Measurements from ENCODE around the gene SH3D19. TPM values are rescaled to one million over a fixed set of nuclear protein-coding genes. Genes with fewer than 3 reads are reported as not detected.

Gene SH3D19
- total and polyA plus RNA-seq, 3 experiments from 2014 or later, result not detected

- Histone ChIP-seq H3K27ac (ENCODE audit: low read depth, low read length) (no peak overlapping the region), H3K4me1 (ENCODE audit: insufficient read depth, low read length) (no peaks in the 10 kb centered on the region), H3K27me3 (ENCODE audit: insufficient read depth, low read length, poor library complexity, severe bottlenecking) (no peaks in the 10 kb centered on the region), H3K36me3 (ENCODE audit: insufficient read depth, low read length) (no peaks in the 10 kb centered on the region), H3K9me3 (ENCODE audit: low read length) (no peaks in the 10 kb centered on the region), H3K4me3 (ENCODE audit: low read length) (no peak overlapping the region)
- Mint-ChIP-seq H3K9me3 (no peaks in the 10 kb centered on the region), H3K27ac (no peak overlapping the region), H3K27me3 (peaks cover 4 to 12% of the 10 kb centered on the region in 2 donors), H3K4me1 (no peaks in the 10 kb centered on the region), H3K36me3 (no peaks in the 10 kb centered on the region), H3K4me3 (no peak overlapping the region)
- DNase-seq, result no peak
- ChIA-PET CTCF (no interaction called here), POLR2A (no interaction called here)
Observed at GRCh38 chr4:151199319-151200190, 125.8 kb downstream of the SH3D19 start.

- no peak overlapping the region for H3K4me3 Mint-ChIP-seq
Observed at GRCh38 chr4:151198748-151199147, 126.7 kb downstream of the SH3D19 start.

GRCh38 chr4:151197247-151197646 is 128.2 kb downstream of the SH3D19 start:
- Mint-ChIP-seq H3K4me3 (no peak overlapping the region), H3K36me3 (no peaks in the 10 kb centered on the region), H3K9me3 (peaks cover 0 to 4% (median 0%) of the 10 kb centered on the region in 5 donors), H3K4me1 (no peaks in the 10 kb centered on the region), H3K27ac (no peak overlapping the region), H3K27me3 (peaks cover 9 to 26% of the 10 kb centered on the region in 2 donors)
- Histone ChIP-seq H3K4me3 (ENCODE audit: low read length) (no peak overlapping the region), H3K27me3 (ENCODE audit: insufficient read depth, low read length, poor library complexity, severe bottlenecking) (no peaks in the 10 kb centered on the region), H3K36me3 (ENCODE audit: insufficient read depth, low read length) (no peaks in the 10 kb centered on the region), H3K4me1 (ENCODE audit: insufficient read depth, low read length) (no peaks in the 10 kb centered on the region), H3K9me3 (ENCODE audit: low read length) (no peaks in the 10 kb centered on the region), H3K27ac (ENCODE audit: low read depth, low read length) (no peak overlapping the region)
- ChIA-PET POLR2A (no interaction called here), CTCF (no interaction called here)
- DNase-seq, result no peak

More at GRCh38 chr4:151198748-151199147, 126.7 kb downstream of the SH3D19 start:
- Histone ChIP-seq H3K27ac (ENCODE audit: low read depth, low read length) (no peak overlapping the region), H3K27me3 (ENCODE audit: insufficient read depth, low read length, poor library complexity, severe bottlenecking) (no peaks in the 10 kb centered on the region), H3K36me3 (ENCODE audit: insufficient read depth, low read length) (no peaks in the 10 kb centered on the region), H3K4me1 (ENCODE audit: insufficient read depth, low read length) (no peaks in the 10 kb centered on the region), H3K4me3 (ENCODE audit: low read length) (no peak overlapping the region), H3K9me3 (ENCODE audit: low read length) (no peaks in the 10 kb centered on the region)
- POLR2A ChIA-PET, result no interaction called here
- DNase-seq, result no peak
- H3K9me3 Mint-ChIP-seq, result no peaks in the 10 kb centered on the region
- CTCF ChIA-PET, result no interaction called here
- H3K27ac Mint-ChIP-seq, result no peak overlapping the region
- no peaks in the 10 kb centered on the region for H3K4me1 Mint-ChIP-seq
- H3K27me3 Mint-ChIP-seq, result peaks cover 5 to 14% of the 10 kb centered on the region in 2 donors
- H3K36me3 Mint-ChIP-seq, result no peaks in the 10 kb centered on the region

- Mint-ChIP-seq H3K4me3 (no peak overlapping the region), H3K27me3 (peaks cover 12 to 36% of the 10 kb centered on the region in 2 donors), H3K4me1 (no peaks in the 10 kb centered on the region), H3K9me3 (peaks cover 0 to 7% (median 3%) of the 10 kb centered on the region in 5 donors), H3K27ac (peak overlapping the region in 1 of 8 donors; percentile 54), H3K36me3 (no peaks in the 10 kb centered on the region)
- DNase-seq, result no peak
- Histone ChIP-seq H3K27ac (ENCODE audit: low read depth, low read length) (no peak overlapping the region), H3K9me3 (ENCODE audit: low read length) (no peaks in the 10 kb centered on the region), H3K4me1 (ENCODE audit: insufficient read depth, low read length) (no peaks in the 10 kb centered on the region), H3K36me3 (ENCODE audit: insufficient read depth, low read length) (no peaks in the 10 kb centered on the region), H3K4me3 (ENCODE audit: low read length) (no peak overlapping the region), H3K27me3 (ENCODE audit: insufficient read depth, low read length, poor library complexity, severe bottlenecking) (no peaks in the 10 kb centered on the region)
- ChIA-PET POLR2A (no interaction called here), CTCF (no interaction called here)
Observed at GRCh38 chr4:151195801-151196200, 129.6 kb downstream of the SH3D19 start.

- no peaks in the 10 kb centered on the region for H3K9me3 ChIP-seq (ENCODE audit: low read length)
- H3K36me3 ChIP-seq (ENCODE audit: insufficient read depth, low read length), result no peaks in the 10 kb centered on the region
- no peaks in the 10 kb centered on the region for H3K4me1 Mint-ChIP-seq
- H3K27me3 Mint-ChIP-seq, result peaks cover 11 to 45% of the 10 kb centered on the region in 2 donors
- H3K9me3 Mint-ChIP-seq, result peaks cover 0 to 11% (median 5%) of the 10 kb centered on the region in 5 donors
- no peak overlapping the region for H3K4me3 ChIP-seq (ENCODE audit: low read length)
- H3K27me3 ChIP-seq (ENCODE audit: insufficient read depth, low read length, poor library complexity, severe bottlenecking), result no peaks in the 10 kb centered on the region
- ChIA-PET CTCF (no interaction called here), POLR2A (no interaction called here)
- no peaks in the 10 kb centered on the region for H3K4me1 ChIP-seq (ENCODE audit: insufficient read depth, low read length)
- no peaks in the 10 kb centered on the region for H3K36me3 Mint-ChIP-seq
- no peak for DNase-seq
- no peak overlapping the region for H3K4me3 Mint-ChIP-seq
- no peak overlapping the region for H3K27ac ChIP-seq (ENCODE audit: low read depth, low read length)
- H3K27ac Mint-ChIP-seq, result no peak overlapping the region
Observed at GRCh38 chr4:151193414-151193813, 132.0 kb downstream of the SH3D19 start.

- H3K9me3 ChIP-seq (ENCODE audit: low read length), result no peaks in the 10 kb centered on the region
Observed at GRCh38 chr4:151192556-151193235, 132.7 kb downstream of the SH3D19 start.

GRCh38 chr4:151184523-151185458 is 140.6 kb downstream of the SH3D19 start:
- no peak overlapping the region for H3K4me3 ChIP-seq (ENCODE audit: low read length)
- H3K4me1 ChIP-seq (ENCODE audit: insufficient read depth, low read length), result no peaks in the 10 kb centered on the region
- CTCF ChIA-PET, result no interaction called here
- peaks cover 12 to 34% of the 10 kb centered on the region in 2 donors for H3K27me3 Mint-ChIP-seq
- no peak overlapping the region for H3K4me3 Mint-ChIP-seq
- no peak for DNase-seq
- H3K27me3 ChIP-seq (ENCODE audit: insufficient read depth, low read length, poor library complexity, severe bottlenecking), result no peaks in the 10 kb centered on the region
- H3K4me1 Mint-ChIP-seq, result no peaks in the 10 kb centered on the region
- no peak overlapping the region for H3K27ac ChIP-seq (ENCODE audit: low read depth, low read length)
- POLR2A ChIA-PET, result no interaction called here
- H3K27ac Mint-ChIP-seq, result no peak overlapping the region
- no peaks in the 10 kb centered on the region for H3K36me3 Mint-ChIP-seq
- peaks cover 0 to 2% (median 0%) of the 10 kb centered on the region in 5 donors for H3K9me3 Mint-ChIP-seq
- no peaks in the 10 kb centered on the region for H3K36me3 ChIP-seq (ENCODE audit: insufficient read depth, low read length)
- H3K9me3 ChIP-seq (ENCODE audit: low read length), result no peaks in the 10 kb centered on the region

More at GRCh38 chr4:151192556-151193235, 132.7 kb downstream of the SH3D19 start:
- Histone ChIP-seq H3K27ac (ENCODE audit: low read depth, low read length) (no peak overlapping the region), H3K36me3 (ENCODE audit: insufficient read depth, low read length) (no peaks in the 10 kb centered on the region), H3K27me3 (ENCODE audit: insufficient read depth, low read length, poor library complexity, severe bottlenecking) (no peaks in the 10 kb centered on the region), H3K4me1 (ENCODE audit: insufficient read depth, low read length) (no peaks in the 10 kb centered on the region), H3K4me3 (ENCODE audit: low read length) (no peak overlapping the region)
- Mint-ChIP-seq H3K36me3 (no peaks in the 10 kb centered on the region), H3K27ac (no peak overlapping the region), H3K9me3 (peaks cover 0 to 11% (median 5%) of the 10 kb centered on the region in 5 donors), H3K4me3 (no peak overlapping the region), H3K4me1 (no peaks in the 10 kb centered on the region), H3K27me3 (peaks cover 12 to 48% of the 10 kb centered on the region in 2 donors)
- POLR2A ChIA-PET, result no interaction called here
- DNase-seq, result no peak
- CTCF ChIA-PET, result no interaction called here

Data from CD8-positive, alpha-beta memory T cell (primary cell).